Measurements from ENCODE around the gene COL6A3.

- no peak for TF ChIP-seq CTCF (conservative IDR thresholded peaks at IDR 0.05)
- TF ChIP-seq EZH2 (IDR thresholded peaks at IDR 0.05; ENCODE audit: low read depth): no peak
These were observed 26.9 kb upstream of the COL6A3 start for GRCh38 chr2:237440819-237441281.

All from PC-9 (cell line).